ENCODE results near the gene AHNAK2.
A peak's percentile ranks its signal among the peaks of the same experiment; 100 is the strongest.

AHNAK2 gene

GRCh38 chr14:104977008-104977680 lies 1.0 kb downstream of the AHNAK2 start:
- no peak overlapping the region for H3K9ac ChIP-seq (ENCODE audit: low read length)
- H3F3A ChIP-seq (ENCODE audit: insufficient read depth, low read length) = no peaks in the 10 kb centered on the region
- H3K36me3 ChIP-seq (ENCODE audit: insufficient read depth, low read length) = no peaks in the 10 kb centered on the region
- no peak overlapping the region for H3K27ac ChIP-seq (ENCODE audit: low read depth, low read length, poor library complexity, severe bottlenecking)
- 0 out of 2 replicates have a peak, but pooled peaks cover 4% of the 10 kb centered on the region for H3K27me3 ChIP-seq (ENCODE audit: insufficient read depth, low read length)
- no peak overlapping the region for H3K4me2 ChIP-seq (ENCODE audit: low read length)
- H4K20me1 ChIP-seq (ENCODE audit: insufficient read depth, low read length) = no peaks in the 10 kb centered on the region
- no peaks in the 10 kb centered on the region for H3K4me1 ChIP-seq (ENCODE audit: insufficient read depth, low read length, severe bottlenecking)
- H3K9me2 ChIP-seq (ENCODE audit: low read depth, low read length) = no peaks in the 10 kb centered on the region
- H3K4me3 ChIP-seq (ENCODE audit: low read depth, low read length, poor library complexity, severe bottlenecking) = no peak overlapping the region
- H3K79me2 ChIP-seq (ENCODE audit: insufficient read depth, low read length) = no peaks in the 10 kb centered on the region
- no peak overlapping the region for H2AFZ ChIP-seq (ENCODE audit: low read length)
- TF ChIP-seq CTCF (IDR thresholded peaks at IDR 0.05; ENCODE audit: low read length) = no peak
- TF ChIP-seq EZH2 (IDR thresholded peaks at IDR 0.05; ENCODE audit: borderline replicate concordance, low read length) = no peak
- H3K9me3 ChIP-seq (ENCODE audit: low read length) = no peaks in the 10 kb centered on the region

DNA sequence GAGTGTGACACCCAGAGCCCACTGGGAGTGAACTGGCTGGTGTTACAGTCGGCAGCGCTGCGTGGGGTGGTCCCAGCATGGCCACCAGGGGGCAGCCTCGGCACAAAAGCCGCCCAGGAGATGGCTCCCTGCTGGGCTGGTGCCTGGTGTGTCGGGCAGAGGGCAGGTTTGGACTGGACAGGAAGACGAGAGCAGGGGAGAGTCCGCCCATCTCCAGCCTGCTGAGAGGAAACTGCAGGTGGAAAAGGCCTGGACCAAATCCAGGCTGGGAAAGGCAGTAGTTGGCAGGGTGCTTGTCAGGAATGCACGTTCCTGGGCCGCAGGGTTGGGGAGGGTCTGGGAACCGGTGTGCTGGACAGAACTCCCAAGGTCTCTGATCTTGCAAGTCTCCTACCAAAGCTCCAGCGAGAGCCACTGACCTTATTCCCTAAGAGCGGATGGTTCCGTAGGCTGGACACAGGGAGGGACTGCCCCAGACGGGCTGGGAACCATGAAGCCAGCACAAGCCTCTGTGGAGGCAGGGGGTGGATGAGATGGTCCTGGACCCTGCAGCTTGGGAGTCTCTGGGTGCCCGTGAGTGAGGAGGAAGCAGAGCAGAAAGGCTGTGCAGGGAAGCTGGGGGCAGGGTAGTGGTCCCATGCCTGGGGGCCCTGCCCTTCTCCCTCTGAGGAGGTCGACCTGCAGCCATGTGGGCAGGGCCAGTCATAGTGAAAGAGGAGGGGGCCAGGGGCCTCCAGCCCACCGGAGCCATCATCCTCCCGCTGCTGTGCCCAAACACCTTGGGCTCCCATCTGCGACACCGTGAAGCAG lies 1.8 kb downstream of the AHNAK2 start:
- H3K9ac ChIP-seq (ENCODE audit: low read length) = no peak overlapping the region
- H3K4me1 ChIP-seq (ENCODE audit: insufficient read depth, low read length, severe bottlenecking) = no peaks in the 10 kb centered on the region
- H3K9me2 ChIP-seq (ENCODE audit: low read depth, low read length) = no peaks in the 10 kb centered on the region
- no peaks in the 10 kb centered on the region for H3K79me2 ChIP-seq (ENCODE audit: insufficient read depth, low read length)
- H3K4me2 ChIP-seq (ENCODE audit: low read length) = no peak overlapping the region
- H3K9me3 ChIP-seq (ENCODE audit: low read length) = no peaks in the 10 kb centered on the region
- H3K4me3 ChIP-seq (ENCODE audit: low read depth, low read length, poor library complexity, severe bottlenecking) = no peak overlapping the region
- no peaks in the 10 kb centered on the region for H4K20me1 ChIP-seq (ENCODE audit: insufficient read depth, low read length)
- no peaks in the 10 kb centered on the region for H3K36me3 ChIP-seq (ENCODE audit: insufficient read depth, low read length)
- peak; percentile 95 for TF ChIP-seq CTCF (IDR thresholded peaks at IDR 0.05; ENCODE audit: low read length)
- no peak for TF ChIP-seq EZH2 (IDR thresholded peaks at IDR 0.05; ENCODE audit: borderline replicate concordance, low read length)
- H2AFZ ChIP-seq (ENCODE audit: low read length) = no peak overlapping the region
- 0 out of 2 replicates have a peak, but pooled peaks cover 4% of the 10 kb centered on the region for H3K27me3 ChIP-seq (ENCODE audit: insufficient read depth, low read length)
- no peaks in the 10 kb centered on the region for H3F3A ChIP-seq (ENCODE audit: insufficient read depth, low read length)
- no peak overlapping the region for H3K27ac ChIP-seq (ENCODE audit: low read depth, low read length, poor library complexity, severe bottlenecking)

- Histone ChIP-seq H3K36me3 (ENCODE audit: insufficient read depth, low read length) (no peaks in the 10 kb centered on the region), H3K4me2 (ENCODE audit: low read length) (no peak overlapping the region), H3K27me3 (ENCODE audit: insufficient read depth, low read length) (0 out of 2 replicates have a peak, but pooled peaks cover 4% of the 10 kb centered on the region), H3K27ac (ENCODE audit: low read depth, low read length, poor library complexity, severe bottlenecking) (no peak overlapping the region), H3K4me1 (ENCODE audit: insufficient read depth, low read length, severe bottlenecking) (no peaks in the 10 kb centered on the region), H2AFZ (ENCODE audit: low read length) (no peak overlapping the region), H3K79me2 (ENCODE audit: insufficient read depth, low read length) (no peaks in the 10 kb centered on the region), H3F3A (ENCODE audit: insufficient read depth, low read length) (no peaks in the 10 kb centered on the region), H3K9me3 (ENCODE audit: low read length) (no peaks in the 10 kb centered on the region), H3K9me2 (ENCODE audit: low read depth, low read length) (no peaks in the 10 kb centered on the region), H4K20me1 (ENCODE audit: insufficient read depth, low read length) (no peaks in the 10 kb centered on the region), H3K4me3 (ENCODE audit: low read depth, low read length, poor library complexity, severe bottlenecking) (no peak overlapping the region), H3K9ac (ENCODE audit: low read length) (no peak overlapping the region)
- TF ChIP-seq CTCF (IDR thresholded peaks at IDR 0.05; ENCODE audit: low read length) (no peak), EZH2 (IDR thresholded peaks at IDR 0.05; ENCODE audit: borderline replicate concordance, low read length) (no peak)
Observed at GRCh38 chr14:104975481-104976197, 2.5 kb downstream of the AHNAK2 start.
